Skin epidermis (tissue), 12 donors: ENCODE measurements around the gene WDR18.
"Not testable (repeated sequence)": the region's sequence is repeated elsewhere in the genome, so short reads cannot be mapped to it uniquely, and the experiment has no call there.

Experiments
- H3K27ac ChIP-seq, 21 experiments: fragments of 200-600 bp; sonication (generic) in 11 of 21; one replicate each; pipeline ENCODE4 v1.5.0; 2020; ENCODE audit warnings: mild to moderate bottlenecking in 3 of 21, inconsistent platforms in 2 of 21, moderate library complexity in 2 of 21
- H3K4me3 ChIP-seq, 7 experiments: fragments of 200-600 bp; sonication (generic) in 2 of 7; one replicate each; pipeline ENCODE4 v1.5.0; 2020; ENCODE audit warnings: inconsistent platforms in 2 of 7, mild to moderate bottlenecking in 2 of 7, moderate library complexity in 1 of 7

The WDR18 gene

GRCh38 chr19:947707-948539, 36.2 kb upstream of the WDR18 start:
- no peak overlapping the region for H3K4me3 ChIP-seq
- H3K27ac ChIP-seq: peak overlapping the region in 5 of 21 experiments; percentile 14 to 63 (median 35)

- H3K27ac ChIP-seq: no peak overlapping the region
- no peak overlapping the region for H3K4me3 ChIP-seq
These were observed 35.2 kb upstream of the WDR18 start for GRCh38 chr19:948842-949496.

GRCh38 chr19:950352-951066, 33.6 kb upstream of the WDR18 start:
- Histone ChIP-seq H3K27ac (peak overlapping the region in 2 of 21 experiments; percentile 14 to 35), H3K4me3 (no peak overlapping the region)

- H3K27ac ChIP-seq: peak overlapping the region in 5 of 21 experiments; percentile 36 to 58 (median 43)
- H3K4me3 ChIP-seq: no peak overlapping the region
These were observed 32.0 kb upstream of the WDR18 start for GRCh38 chr19:952049-952679.

GRCh38 chr19:952680-953444, 31.3 kb upstream of the WDR18 start:
- Histone ChIP-seq H3K4me3 (peak overlapping the region in 2 of 7 experiments; percentile 6 to 10), H3K27ac (peak overlapping the region in 10 of 21 experiments; percentile 10 to 58 (median 42))

- H3K27ac ChIP-seq: peak overlapping the region in 7 of 21 experiments; percentile 10 to 58 (median 45)
- H3K4me3 ChIP-seq: peak overlapping the region in 2 of 7 experiments; percentile 6 to 10
These were observed 30.5 kb upstream of the WDR18 start for GRCh38 chr19:953445-954271.

- no peak overlapping the region for H3K27ac ChIP-seq
- H3K4me3 ChIP-seq: no peak overlapping the region
These were observed 29.9 kb upstream of the WDR18 start for GRCh38 chr19:954272-954671.

GRCh38 chr19:954672-955494, 29.3 kb upstream of the WDR18 start:
- no peak overlapping the region for H3K27ac ChIP-seq
- H3K4me3 ChIP-seq: no peak overlapping the region

- H3K4me3 ChIP-seq: no peak overlapping the region
- no peak overlapping the region for H3K27ac ChIP-seq
These were observed 28.1 kb upstream of the WDR18 start for GRCh38 chr19:955803-956765.

GRCh38 chr19:956766-957440, 27.2 kb upstream of the WDR18 start:
- H3K4me3 ChIP-seq: no peak overlapping the region
- H3K27ac ChIP-seq: peak overlapping the region in 1 of 21 experiments; percentile 20

GRCh38 chr19:957578-957977, 26.6 kb upstream of the WDR18 start:
- not testable (repeated sequence) for H3K4me3 ChIP-seq

GRCh38 chr19:958967-959855, 24.9 kb upstream of the WDR18 start:
- H3K27ac ChIP-seq: peak overlapping the region in 1 of 21 experiments; percentile 6
- H3K4me3 ChIP-seq: no peak overlapping the region

More at GRCh38 chr19:957578-957977, 26.6 kb upstream of the WDR18 start:
- H3K27ac ChIP-seq: not testable (repeated sequence)

GRCh38 chr19:960020-960419, 24.1 kb upstream of the WDR18 start:
- H3K4me3 ChIP-seq: no peak overlapping the region

GRCh38 chr19:960601-960938, 23.6 kb upstream of the WDR18 start:
- no peak overlapping the region for H3K27ac ChIP-seq
- H3K4me3 ChIP-seq: no peak overlapping the region

More at GRCh38 chr19:960020-960419, 24.1 kb upstream of the WDR18 start:
- H3K27ac ChIP-seq: no peak overlapping the region
